HUES48 (cell line): ENCODE measurements around the gene SERTAD4.

Experiments used
- H3K27ac ChIP-seq: one replicate; pipeline ENCODE4 v1.7.0; 2013; ENCODE audit warnings: low read depth, low read length, inconsistent platforms
- H3K27me3 ChIP-seq: 2 replicates; pipeline ENCODE4 v1.6.1; 2013; ENCODE audit warnings: mild to moderate bottlenecking, low read length; ENCODE audit not compliant: control insufficient read depth, insufficient read depth
- H3K36me3 ChIP-seq: 2 replicates; pipeline ENCODE4 v1.6.1; 2013; ENCODE audit warnings: low read length; ENCODE audit not compliant: control insufficient read depth, insufficient read depth
- H3K4me1 ChIP-seq: 2 replicates; pipeline ENCODE4 v1.6.1; 2013; ENCODE audit warnings: mild to moderate bottlenecking, low read length; ENCODE audit not compliant: control insufficient read depth, insufficient read depth
- H3K4me3 ChIP-seq: 2 replicates; pipeline ENCODE4 v1.5.1; 2013; ENCODE audit warnings: mild to moderate bottlenecking, low read depth, low read length
- H3K9ac ChIP-seq: 2 replicates; pipeline ENCODE4 v1.6.1; 2013; ENCODE audit warnings: mild to moderate bottlenecking, low read depth, low read length, moderate library complexity
- H3K9me3 ChIP-seq: 2 replicates; pipeline ENCODE4 v1.6.1; 2013; ENCODE audit warnings: low read length; ENCODE audit not compliant: control insufficient read depth, insufficient read depth

Gene SERTAD4

GRCh38 chr1:210291081-210291764, 58.6 kb downstream of the SERTAD4 start:
- Histone ChIP-seq H3K9ac (no peak overlapping the region; the same call in 1 of the 2 replicates), H3K27ac (no peak overlapping the region), H3K27me3 (peaks cover 28% of the 10 kb centered on the region), H3K36me3 (no peaks in the 10 kb centered on the region), H3K4me1 (peaks cover 28% of the 10 kb centered on the region), H3K9me3 (no peaks in the 10 kb centered on the region), H3K4me3 (no peak overlapping the region)

- peaks cover 28% of the 10 kb centered on the region for H3K27me3 ChIP-seq
Observed at GRCh38 chr1:210291786-210292230, 59.2 kb downstream of the SERTAD4 start.

GRCh38 chr1:210292231-210292871, 59.8 kb downstream of the SERTAD4 start:
- Histone ChIP-seq H3K4me1 (peaks cover 28% of the 10 kb centered on the region), H3K9ac (no peak overlapping the region; the same call in 1 of the 2 replicates), H3K27me3 (peaks cover 28% of the 10 kb centered on the region), H3K36me3 (no peaks in the 10 kb centered on the region), H3K4me3 (peak overlapping the region; percentile 62), H3K9me3 (no peaks in the 10 kb centered on the region), H3K27ac (peak overlapping the region; percentile 57)

More at GRCh38 chr1:210291786-210292230, 59.2 kb downstream of the SERTAD4 start:
- no peaks in the 10 kb centered on the region for H3K36me3 ChIP-seq
- H3K9me3 ChIP-seq = no peaks in the 10 kb centered on the region
- H3K4me1 ChIP-seq = peaks cover 28% of the 10 kb centered on the region
- H3K9ac ChIP-seq = no peak overlapping the region
- peak overlapping the region; percentile 57 for H3K27ac ChIP-seq
- peak overlapping the region; percentile 62 for H3K4me3 ChIP-seq

- Histone ChIP-seq H3K36me3 (no peaks in the 10 kb centered on the region), H3K9me3 (no peaks in the 10 kb centered on the region), H3K4me1 (peaks cover 28% of the 10 kb centered on the region), H3K4me3 (peak overlapping the region; percentile 62; the same call in 1 of the 2 replicates), H3K27me3 (peaks cover 28% of the 10 kb centered on the region), H3K9ac (no peak overlapping the region), H3K27ac (no peak overlapping the region)
Observed at GRCh38 chr1:210293171-210293607, 60.6 kb downstream of the SERTAD4 start.

GRCh38 chr1:210294999-210295745, 62.6 kb downstream of the SERTAD4 start:
- Histone ChIP-seq H3K4me3 (no peak overlapping the region), H3K9ac (no peak overlapping the region), H3K9me3 (no peaks in the 10 kb centered on the region), H3K36me3 (no peaks in the 10 kb centered on the region), H3K4me1 (peaks cover 40% of the 10 kb centered on the region), H3K27me3 (peaks cover 28% of the 10 kb centered on the region), H3K27ac (peak overlapping the region; percentile 50)
